Fibroblast of villous mesenchyme (primary cell): ENCODE measurements around the gene DPCD. TPM values are rescaled to one million over a fixed set of nuclear protein-coding genes. Genes with fewer than 3 reads are reported as not detected.

Experiments
- DNase-seq: peaks from one replicate; pipeline ENCODE4 v3.0.0-alpha.2; 2010; ENCODE audit warnings: low read depth
- H3K4me3 ChIP-seq: 2 replicates; pipeline ENCODE4 v1.5.1; 2011; ENCODE audit warnings: low read depth, mild to moderate bottlenecking, low read length
- total RNA-seq: library from RNA; depleted of rRNA; stranded (reverse); fragments of >200 nt; gene quantifications from 2 replicates; pipeline ENCODE4 v1.2.3, GENCODE V29; 2012
- TF ChIP-seq, protein P1 (sequence below): IDR thresholded peaks from 2 replicates; pipeline ENCODE4 v1.5.1; 2012; ENCODE audit warnings: low read depth, mild to moderate bottlenecking, low read length; ENCODE audit not compliant: insufficient read depth

Gene DPCD
- total RNA-seq, 1 donor: 34.1 TPM

DNA sequence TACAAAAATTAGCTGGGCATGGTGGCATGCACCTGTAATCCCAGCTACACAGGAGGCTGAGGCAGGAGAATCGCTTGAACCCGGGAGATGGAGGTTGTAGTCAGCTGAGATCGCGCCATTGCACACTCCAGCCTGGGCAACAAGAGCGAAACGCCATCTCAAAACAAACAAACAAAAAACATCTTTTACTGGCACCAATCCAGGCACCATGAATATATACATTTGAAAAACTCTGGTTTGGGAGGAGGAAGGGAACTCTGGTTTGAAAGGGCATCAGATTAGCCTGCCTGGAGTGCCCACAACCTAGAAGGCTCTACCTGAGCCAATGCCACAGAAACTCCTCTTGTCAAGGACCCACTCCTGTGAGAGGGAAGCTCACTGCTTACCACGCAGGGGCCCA, 16.0 kb upstream of the DPCD start:
- H3K4me3 ChIP-seq: no peak overlapping the region
- TF ChIP-seq, protein P1, sequence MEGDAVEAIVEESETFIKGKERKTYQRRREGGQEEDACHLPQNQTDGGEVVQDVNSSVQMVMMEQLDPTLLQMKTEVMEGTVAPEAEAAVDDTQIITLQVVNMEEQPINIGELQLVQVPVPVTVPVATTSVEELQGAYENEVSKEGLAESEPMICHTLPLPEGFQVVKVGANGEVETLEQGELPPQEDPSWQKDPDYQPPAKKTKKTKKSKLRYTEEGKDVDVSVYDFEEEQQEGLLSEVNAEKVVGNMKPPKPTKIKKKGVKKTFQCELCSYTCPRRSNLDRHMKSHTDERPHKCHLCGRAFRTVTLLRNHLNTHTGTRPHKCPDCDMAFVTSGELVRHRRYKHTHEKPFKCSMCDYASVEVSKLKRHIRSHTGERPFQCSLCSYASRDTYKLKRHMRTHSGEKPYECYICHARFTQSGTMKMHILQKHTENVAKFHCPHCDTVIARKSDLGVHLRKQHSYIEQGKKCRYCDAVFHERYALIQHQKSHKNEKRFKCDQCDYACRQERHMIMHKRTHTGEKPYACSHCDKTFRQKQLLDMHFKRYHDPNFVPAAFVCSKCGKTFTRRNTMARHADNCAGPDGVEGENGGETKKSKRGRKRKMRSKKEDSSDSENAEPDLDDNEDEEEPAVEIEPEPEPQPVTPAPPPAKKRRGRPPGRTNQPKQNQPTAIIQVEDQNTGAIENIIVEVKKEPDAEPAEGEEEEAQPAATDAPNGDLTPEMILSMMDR: no peak
- DNase-seq: no peak

GRCh38 chr10:101572785-101573184, 15.3 kb upstream of the DPCD start:
- TF ChIP-seq, protein P1: no peak
- DNase-seq: no peak
- no peak overlapping the region for H3K4me3 ChIP-seq

GRCh38 chr10:101573885-101574753, 14.0 kb upstream of the DPCD start:
- H3K4me3 ChIP-seq: no peak overlapping the region
- TF ChIP-seq, protein P1: no peak
- DNase-seq: no peak

DNA sequence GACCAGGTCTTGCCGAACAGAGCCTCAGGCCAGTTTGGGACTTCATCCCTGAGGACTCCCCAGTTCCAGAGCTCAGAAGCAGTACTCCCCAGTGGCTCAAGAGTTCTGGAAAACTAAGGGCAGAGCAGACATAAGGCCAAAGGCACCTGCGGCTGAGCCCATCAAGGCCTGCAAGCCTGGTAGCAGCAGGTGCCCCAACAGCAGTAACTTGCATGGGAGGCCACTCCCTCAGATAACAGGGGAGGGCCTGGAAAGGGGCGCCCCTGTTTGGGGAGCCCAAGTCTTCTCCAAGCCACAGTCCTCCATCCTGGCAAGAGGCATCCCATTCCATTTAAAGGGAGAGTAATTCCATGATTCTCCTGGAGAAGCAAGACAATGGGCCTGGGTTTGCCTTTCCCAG, 13.0 kb upstream of the DPCD start:
- no peak for DNase-seq
- no peak overlapping the region for H3K4me3 ChIP-seq
- TF ChIP-seq, protein P1: no peak

DNA sequence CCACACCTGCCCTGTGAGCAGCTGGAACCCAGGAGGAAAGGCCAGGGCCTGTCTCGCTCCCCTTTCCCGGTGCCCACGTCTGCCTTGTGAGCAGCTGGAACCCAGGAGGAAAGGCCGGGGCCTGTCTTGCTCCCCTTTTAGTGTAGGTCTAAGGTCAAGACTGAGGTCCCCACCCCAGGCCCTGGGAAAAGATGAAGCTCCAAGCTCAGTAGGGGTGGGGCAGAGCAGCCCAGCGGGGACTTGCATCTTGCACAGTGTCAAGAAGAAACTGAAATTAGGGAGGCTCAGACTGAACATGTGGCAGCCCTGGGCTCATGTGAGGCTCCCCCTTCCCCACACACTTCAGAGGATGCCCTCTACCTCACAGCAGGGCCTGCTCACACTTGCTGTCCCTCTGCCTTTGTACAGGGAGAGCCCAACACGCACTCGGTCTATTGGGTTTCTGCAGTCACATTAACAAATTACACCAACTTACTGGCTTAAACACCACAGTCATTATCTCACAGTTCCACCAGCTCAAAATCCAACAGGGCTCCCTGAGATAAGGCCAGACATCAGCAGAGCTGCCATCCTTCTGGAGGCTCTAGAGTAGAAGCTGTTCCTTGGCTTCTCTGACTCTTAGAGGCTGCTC, 12.4 kb upstream of the DPCD start:
- no peak for DNase-seq
- TF ChIP-seq, protein P1: no peak

DNA sequence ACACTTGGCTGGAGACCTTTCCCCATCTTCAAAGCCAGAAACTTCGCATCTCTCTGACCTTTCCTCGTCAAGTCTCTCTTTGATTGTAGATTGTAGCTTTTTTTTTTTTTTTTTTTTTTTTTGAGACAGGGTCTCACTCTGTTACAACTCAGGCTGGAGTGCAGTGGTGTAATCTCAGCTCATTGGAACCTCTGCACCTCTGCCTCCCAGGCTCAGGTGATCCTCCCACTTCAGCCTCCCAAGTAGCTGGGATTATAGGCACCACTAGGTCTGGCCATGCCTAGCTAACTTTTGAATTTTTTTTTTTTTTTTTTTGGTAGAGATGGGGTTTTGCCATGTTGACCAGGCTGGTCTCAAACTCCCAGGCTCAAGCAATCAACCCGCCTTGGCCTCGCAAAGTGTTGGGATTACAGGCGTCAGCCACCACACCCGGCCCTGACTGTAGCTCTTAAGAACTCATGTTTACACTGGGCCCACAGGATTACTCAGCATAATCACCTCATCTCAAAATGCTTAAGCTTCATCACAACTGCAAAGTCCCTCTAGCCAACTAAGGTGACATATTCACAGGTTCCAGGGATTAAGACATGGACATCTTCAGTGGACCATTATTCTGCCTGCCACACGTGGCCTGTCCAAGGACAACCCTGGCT, 11.8 kb upstream of the DPCD start:
- TF ChIP-seq, protein P1: no peak
- peak; percentile 23 for DNase-seq
- no peak overlapping the region for H3K4me3 ChIP-seq

More for the DNA sequence above, 12.4 kb upstream of the DPCD start:
- H3K4me3 ChIP-seq: no peak overlapping the region
